GM19193 (cell line): ENCODE data around the gene CENPV.

Source experiments
- POLR2A ChIP-seq: IDR thresholded peaks from 4 replicates; pipeline ENCODE4 v1.6.1; 2011; ENCODE audit not compliant: insufficient read depth, insufficient read length; ENCODE audit errors: extremely low read depth

Gene CENPV

DNA sequence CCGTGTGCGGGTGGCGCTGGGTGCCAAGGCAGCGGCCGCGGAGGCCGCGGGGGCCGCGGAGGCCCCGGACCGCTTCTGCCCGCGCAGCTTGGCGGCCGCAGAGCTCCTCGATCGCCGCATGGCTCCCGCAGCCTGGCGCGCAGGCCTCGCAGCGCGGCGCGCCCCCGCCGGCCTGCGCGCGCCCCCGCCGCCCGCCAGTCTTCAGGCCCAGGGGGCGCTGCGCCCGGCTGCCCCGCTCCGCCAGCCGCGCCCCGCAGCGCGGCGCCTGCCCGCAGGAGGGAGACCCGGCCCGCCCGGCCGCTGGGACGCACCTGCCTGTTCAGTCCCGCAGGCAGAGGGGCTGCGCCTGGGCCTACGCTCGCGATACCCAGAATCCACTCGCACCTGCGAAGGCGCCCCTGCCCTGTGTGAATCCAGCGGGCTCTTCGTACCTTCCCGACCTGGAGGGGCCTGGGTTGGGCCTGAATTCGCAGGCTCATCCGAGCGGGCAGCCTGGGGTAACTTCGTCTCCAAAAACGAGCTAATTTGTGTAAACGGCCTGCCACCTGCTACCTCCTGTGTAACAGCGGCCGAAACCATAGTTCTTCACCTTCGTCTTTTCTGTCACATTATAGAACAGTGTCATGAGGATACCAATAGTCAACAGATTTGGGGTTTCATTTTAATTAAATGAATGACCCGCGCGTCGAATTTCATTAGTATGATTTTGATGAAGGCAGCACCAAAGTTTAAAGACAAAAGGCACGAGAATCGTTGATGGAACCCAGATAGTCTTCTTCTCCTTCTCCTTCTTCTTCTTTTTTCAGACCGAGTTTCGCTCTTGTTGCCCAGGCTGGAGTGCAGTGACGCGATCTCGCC lies at the start of gene CENPV:
TSS of gene CENPV (minus strand) at position 153 of the 858 bp plus-strand sequence. CDS start at position 120, 33 bp downstream.
- peak; percentile 67 for TF ChIP-seq POLR2A

GRCh38 chr17:16398270-16399267 lies 45.3 kb upstream of the CENPV start:
- TF ChIP-seq POLR2A: peak; percentile 21

DNA sequence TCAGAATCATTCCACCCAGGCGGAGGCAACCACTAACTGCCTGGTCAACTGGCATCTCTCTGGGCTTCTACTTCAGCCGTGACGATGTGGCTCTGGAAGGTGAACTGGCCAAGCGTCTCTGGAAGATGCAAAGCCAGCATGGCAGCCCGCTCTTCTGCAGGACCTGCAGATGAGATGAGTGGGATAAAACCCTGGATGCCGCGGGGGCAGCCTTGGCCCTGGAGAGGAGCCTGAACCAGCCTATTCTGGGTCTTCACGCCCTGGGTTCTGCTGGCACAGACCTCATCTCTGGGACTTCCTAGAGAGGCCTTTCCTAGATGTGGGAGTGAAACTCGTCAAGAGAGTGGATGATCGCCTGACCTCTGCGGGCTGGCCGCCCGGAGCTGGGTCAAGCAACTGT lies 38.2 kb upstream of the CENPV start:
- no peak for TF ChIP-seq POLR2A

GRCh38 chr17:16384557-16384956 lies 31.3 kb upstream of the CENPV start:
- peak; percentile 14 for TF ChIP-seq POLR2A

DNA sequence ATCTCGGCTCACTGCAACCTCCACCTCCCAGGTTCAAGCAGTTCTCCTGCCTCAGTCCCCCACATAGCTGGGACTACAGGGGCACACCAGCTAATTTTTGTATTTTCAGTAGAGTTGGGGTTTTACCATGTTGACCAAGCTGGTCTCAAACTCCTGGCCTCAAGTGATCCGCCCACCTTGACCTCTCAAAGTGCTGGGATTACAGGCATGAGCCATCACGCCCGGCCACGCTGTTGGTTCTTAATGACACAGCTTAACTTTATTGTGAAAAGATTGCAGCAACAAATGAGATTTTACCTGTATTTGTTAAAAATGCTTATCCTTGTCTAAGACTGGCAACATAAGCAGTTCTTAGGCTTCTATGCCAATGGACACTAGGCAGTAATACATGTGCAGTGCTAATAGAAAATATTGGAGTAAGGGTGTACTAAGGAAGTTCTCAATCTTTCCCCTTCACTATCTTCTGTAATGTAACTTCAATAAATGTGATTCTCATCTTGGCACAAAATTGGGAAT lies 30.6 kb upstream of the CENPV start:
- peak; percentile 45 for TF ChIP-seq POLR2A

DNA sequence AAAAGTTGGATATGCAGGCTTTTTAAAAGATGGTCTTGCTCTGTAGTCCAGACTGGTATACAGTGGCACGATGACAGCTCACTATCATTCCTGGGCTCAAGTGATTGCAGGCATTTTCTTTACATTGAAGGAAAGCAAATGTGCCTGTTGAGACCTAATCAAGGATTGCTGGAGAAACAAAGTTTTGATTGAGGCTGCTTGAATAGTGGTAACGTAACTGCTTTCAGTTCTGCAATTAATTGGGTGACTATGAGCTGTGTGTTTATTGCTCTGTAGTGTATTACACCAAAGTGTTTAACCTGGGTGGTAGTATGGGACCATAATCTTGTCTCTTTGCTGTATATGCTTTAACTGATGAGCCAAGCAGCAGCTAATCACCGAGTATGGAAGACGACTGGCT lies 29.9 kb upstream of the CENPV start:
- no peak for TF ChIP-seq POLR2A

GRCh38 chr17:16381496-16381820 lies 28.2 kb upstream of the CENPV start:
- TF ChIP-seq POLR2A: no peak

GRCh38 chr17:16380640-16381495 lies 27.6 kb upstream of the CENPV start, which contains the start of gene UBB:
Gene UBB, plus strand, starts transcription at chr17:16381091. Its CDS starts 817 bp downstream, at chr17:16381908.
- TF ChIP-seq POLR2A: peak; percentile 100

- TF ChIP-seq POLR2A: no peak
Measured at GRCh38 chr17:16379654-16380053, 26.4 kb upstream of the CENPV start.

- no peak for TF ChIP-seq POLR2A
Measured at GRCh38 chr17:16378636-16379282, 25.5 kb upstream of the CENPV start.

GRCh38 chr17:16377941-16378341 lies 24.7 kb upstream of the CENPV start:
- no peak for TF ChIP-seq POLR2A

GRCh38 chr17:16374146-16374938 lies 21.1 kb upstream of the CENPV start:
- TF ChIP-seq POLR2A: no peak

GRCh38 chr17:16371742-16372141 lies 18.5 kb upstream of the CENPV start:
- no peak for TF ChIP-seq POLR2A
